ENCODE measurements around the gene TRMT44.
"Not testable (repeated sequence)": the region's sequence is repeated elsewhere in the genome, so short reads cannot be mapped to it uniquely, and the experiment has no call there.

Gene TRMT44

DNA sequence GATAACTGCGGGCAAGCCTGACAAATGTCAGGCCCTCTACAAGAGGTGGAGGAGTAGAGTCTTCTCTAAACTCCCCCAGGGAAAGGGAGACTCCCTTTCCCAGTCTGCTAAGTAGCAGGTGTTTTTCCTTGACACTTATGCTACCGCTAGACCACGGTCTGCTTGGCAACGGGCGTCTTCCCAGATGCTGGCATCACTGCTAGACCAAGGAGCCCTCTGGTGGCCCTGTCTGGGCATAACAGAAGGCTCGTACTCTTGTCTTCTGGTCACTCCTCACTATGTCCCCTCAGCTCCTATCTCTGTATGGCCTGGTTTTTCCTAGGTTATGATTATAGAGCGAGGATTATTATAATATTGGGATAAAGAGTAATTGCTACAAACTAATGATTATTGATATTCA lies 33.7 kb upstream of the TRMT44 start:
- H3K9me3 ChIP-seq (ENCODE audit: control insufficient read depth, low read length); H3K4me3 ChIP-seq (ENCODE audit: insufficient read depth, low read depth, low read length, poor library complexity, severe bottlenecking); H3K4me1 ChIP-seq (ENCODE audit: control insufficient read depth, insufficient read depth, low read length, poor library complexity, severe bottlenecking); H3K27me3 ChIP-seq (replicated peaks; ENCODE audit: control insufficient read depth, insufficient read depth, low read length, poor library complexity, severe bottlenecking); H3K27ac ChIP-seq (ENCODE audit: insufficient read depth, low read length, poor library complexity, severe bottlenecking); DNase-seq: not testable (repeated sequence)
- H3K36me3 ChIP-seq (ENCODE audit: control insufficient read depth, insufficient read depth, low read length), result peaks cover 11% of the 10 kb centered on the region

DNA sequence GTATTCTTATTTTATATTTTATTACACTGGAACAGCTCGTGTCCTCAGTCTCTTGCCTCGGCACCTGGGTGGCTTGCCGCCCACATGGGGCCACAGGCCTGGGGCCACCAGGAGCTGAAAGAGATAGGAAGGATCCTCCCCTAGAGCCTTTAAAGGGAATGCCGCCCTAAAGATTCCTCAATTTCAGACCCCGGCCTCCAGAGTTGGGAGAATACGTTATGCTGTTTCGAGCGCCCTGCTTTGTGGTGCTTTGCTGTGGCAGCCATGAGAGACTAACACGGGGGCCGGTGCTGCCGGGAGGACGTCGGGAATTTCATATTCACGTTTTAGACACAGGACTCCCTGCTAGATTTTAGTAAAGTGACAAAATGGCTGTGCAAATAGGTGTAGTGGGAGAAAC lies 33.3 kb upstream of the TRMT44 start:
- no peak for DNase-seq
- H3K27ac ChIP-seq (ENCODE audit: insufficient read depth, low read length, poor library complexity, severe bottlenecking), result no peak overlapping the region
- no peak overlapping the region for H3K4me3 ChIP-seq (ENCODE audit: insufficient read depth, low read depth, low read length, poor library complexity, severe bottlenecking)
- peaks cover 4% of the 10 kb centered on the region for H3K4me1 ChIP-seq (ENCODE audit: control insufficient read depth, insufficient read depth, low read length, poor library complexity, severe bottlenecking)
- no peaks in the 10 kb centered on the region for H3K9me3 ChIP-seq (ENCODE audit: control insufficient read depth, low read length)
- peaks cover 11% of the 10 kb centered on the region for H3K36me3 ChIP-seq (ENCODE audit: control insufficient read depth, insufficient read depth, low read length)
- no peaks in the 10 kb centered on the region for H3K27me3 ChIP-seq (replicated peaks; ENCODE audit: control insufficient read depth, insufficient read depth, low read length, poor library complexity, severe bottlenecking)

DNA sequence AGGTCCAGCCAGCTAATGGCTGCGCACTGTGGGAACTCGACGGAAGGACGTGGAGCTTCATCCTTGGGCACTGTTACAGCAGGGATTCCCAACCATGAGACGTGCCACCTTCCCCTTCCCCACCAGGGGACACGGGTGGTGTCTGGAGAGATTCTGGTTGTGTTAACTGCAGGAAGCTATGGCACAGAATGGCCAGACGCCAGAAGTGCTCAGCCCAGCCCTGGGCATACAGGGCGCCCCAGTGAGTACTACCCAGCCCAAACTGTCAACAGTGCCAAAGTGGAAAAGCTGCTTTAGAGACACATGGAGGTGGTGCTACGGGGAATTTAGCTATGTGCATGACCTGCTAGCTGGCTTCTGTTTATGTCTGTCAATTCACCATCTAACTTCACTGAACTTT lies 32.8 kb upstream of the TRMT44 start:
- no peaks in the 10 kb centered on the region for H3K9me3 ChIP-seq (ENCODE audit: control insufficient read depth, low read length)
- peaks cover 4% of the 10 kb centered on the region for H3K4me1 ChIP-seq (ENCODE audit: control insufficient read depth, insufficient read depth, low read length, poor library complexity, severe bottlenecking)
- H3K36me3 ChIP-seq (ENCODE audit: control insufficient read depth, insufficient read depth, low read length), result peaks cover 11% of the 10 kb centered on the region
- no peak overlapping the region for H3K4me3 ChIP-seq (ENCODE audit: insufficient read depth, low read depth, low read length, poor library complexity, severe bottlenecking)
- H3K27ac ChIP-seq (ENCODE audit: insufficient read depth, low read length, poor library complexity, severe bottlenecking), result no peak overlapping the region
- H3K27me3 ChIP-seq (replicated peaks; ENCODE audit: control insufficient read depth, insufficient read depth, low read length, poor library complexity, severe bottlenecking), result no peaks in the 10 kb centered on the region
- DNase-seq, result no peak

DNA sequence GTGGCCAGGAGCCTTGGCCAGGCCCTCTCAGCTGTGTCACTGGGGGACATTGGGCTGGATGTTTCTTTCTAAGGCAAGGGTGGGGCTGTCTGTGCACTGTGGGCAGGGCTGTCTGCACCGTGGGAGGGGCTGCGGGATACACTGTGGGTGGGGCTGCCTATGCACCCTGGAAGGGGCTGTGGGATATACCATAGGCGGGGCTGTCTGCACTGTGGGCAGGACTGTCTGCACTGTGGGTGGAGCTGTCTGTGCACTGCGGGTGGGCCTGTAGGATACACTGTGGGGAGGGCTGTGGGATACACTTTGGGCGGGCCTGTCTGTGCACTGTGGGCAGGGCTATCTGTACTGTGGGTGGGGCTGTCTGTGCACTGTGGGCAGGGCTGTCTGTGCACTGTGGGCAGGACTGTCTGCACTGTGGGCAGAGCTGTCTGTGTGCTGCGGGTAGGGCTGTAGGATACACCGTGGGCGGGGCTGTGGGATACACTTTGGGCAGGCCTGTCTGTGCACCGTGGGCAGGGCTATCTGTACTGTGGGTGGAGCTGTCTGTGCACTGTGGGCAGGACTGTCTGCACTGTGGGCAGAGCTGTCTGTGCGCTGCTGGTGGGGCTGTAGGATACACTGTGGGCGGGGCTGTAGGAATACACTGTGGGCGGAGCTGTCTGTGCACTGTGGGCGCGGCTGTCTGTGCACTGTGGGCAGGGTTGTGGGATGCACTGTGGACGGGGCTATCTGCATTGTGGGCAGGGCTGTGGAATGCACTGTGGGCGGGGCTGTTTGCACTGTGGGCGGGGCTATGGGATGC lies 31.1 kb upstream of the TRMT44 start:
- no peaks in the 10 kb centered on the region for H3K27me3 ChIP-seq (replicated peaks; ENCODE audit: control insufficient read depth, insufficient read depth, low read length, poor library complexity, severe bottlenecking)
- H3K27ac ChIP-seq (ENCODE audit: insufficient read depth, low read length, poor library complexity, severe bottlenecking), result no peak overlapping the region
- H3K4me1 ChIP-seq (ENCODE audit: control insufficient read depth, insufficient read depth, low read length, poor library complexity, severe bottlenecking), result peaks cover 4% of the 10 kb centered on the region
- peaks cover 18% of the 10 kb centered on the region for H3K36me3 ChIP-seq (ENCODE audit: control insufficient read depth, insufficient read depth, low read length)
- H3K9me3 ChIP-seq (ENCODE audit: control insufficient read depth, low read length), result no peaks in the 10 kb centered on the region
- H3K4me3 ChIP-seq (ENCODE audit: insufficient read depth, low read depth, low read length, poor library complexity, severe bottlenecking), result no peak overlapping the region
- peak; percentile 54 to 79 (median 67) for DNase-seq

- DNase-seq, result no peak
- H3K27ac ChIP-seq (ENCODE audit: insufficient read depth, low read length, poor library complexity, severe bottlenecking), result no peak overlapping the region
- peaks cover 4% of the 10 kb centered on the region for H3K4me1 ChIP-seq (ENCODE audit: control insufficient read depth, insufficient read depth, low read length, poor library complexity, severe bottlenecking)
- H3K36me3 ChIP-seq (ENCODE audit: control insufficient read depth, insufficient read depth, low read length), result peaks cover 18% of the 10 kb centered on the region
- no peaks in the 10 kb centered on the region for H3K9me3 ChIP-seq (ENCODE audit: control insufficient read depth, low read length)
- no peaks in the 10 kb centered on the region for H3K27me3 ChIP-seq (replicated peaks; ENCODE audit: control insufficient read depth, insufficient read depth, low read length, poor library complexity, severe bottlenecking)
- no peak overlapping the region for H3K4me3 ChIP-seq (ENCODE audit: insufficient read depth, low read depth, low read length, poor library complexity, severe bottlenecking)
Observed at GRCh38 chr4:8410066-8410625, 30.4 kb upstream of the TRMT44 start.

- H3K27ac ChIP-seq (ENCODE audit: insufficient read depth, low read length, poor library complexity, severe bottlenecking), result no peak overlapping the region
- peaks cover 21% of the 10 kb centered on the region for H3K36me3 ChIP-seq (ENCODE audit: control insufficient read depth, insufficient read depth, low read length)
- no peaks in the 10 kb centered on the region for H3K9me3 ChIP-seq (ENCODE audit: control insufficient read depth, low read length)
- peaks cover 4% of the 10 kb centered on the region for H3K4me1 ChIP-seq (ENCODE audit: control insufficient read depth, insufficient read depth, low read length, poor library complexity, severe bottlenecking)
- no peak for DNase-seq
- no peaks in the 10 kb centered on the region for H3K27me3 ChIP-seq (replicated peaks; ENCODE audit: control insufficient read depth, insufficient read depth, low read length, poor library complexity, severe bottlenecking)
- H3K4me3 ChIP-seq (ENCODE audit: insufficient read depth, low read depth, low read length, poor library complexity, severe bottlenecking), result no peak overlapping the region
Observed at GRCh38 chr4:8410641-8411271, 29.8 kb upstream of the TRMT44 start.

- H3K27me3 ChIP-seq (replicated peaks; ENCODE audit: control insufficient read depth, insufficient read depth, low read length, poor library complexity, severe bottlenecking), result no peaks in the 10 kb centered on the region
- no peaks in the 10 kb centered on the region for H3K9me3 ChIP-seq (ENCODE audit: control insufficient read depth, low read length)
- H3K27ac ChIP-seq (ENCODE audit: insufficient read depth, low read length, poor library complexity, severe bottlenecking), result no peak overlapping the region
- DNase-seq, result no peak
- peaks cover 4% of the 10 kb centered on the region for H3K4me1 ChIP-seq (ENCODE audit: control insufficient read depth, insufficient read depth, low read length, poor library complexity, severe bottlenecking)
- no peak overlapping the region for H3K4me3 ChIP-seq (ENCODE audit: insufficient read depth, low read depth, low read length, poor library complexity, severe bottlenecking)
- H3K36me3 ChIP-seq (ENCODE audit: control insufficient read depth, insufficient read depth, low read length), result peaks cover 26% of the 10 kb centered on the region
Observed at GRCh38 chr4:8411351-8412180, 29.0 kb upstream of the TRMT44 start.

GRCh38 chr4:8412288-8412687 lies 28.3 kb upstream of the TRMT44 start:
- no peak for DNase-seq
- Histone ChIP-seq H3K36me3 (ENCODE audit: control insufficient read depth, insufficient read depth, low read length) (peaks cover 26% of the 10 kb centered on the region), H3K9me3 (ENCODE audit: control insufficient read depth, low read length) (no peaks in the 10 kb centered on the region), H3K27me3 (replicated peaks; ENCODE audit: control insufficient read depth, insufficient read depth, low read length, poor library complexity, severe bottlenecking) (no peaks in the 10 kb centered on the region), H3K4me3 (ENCODE audit: insufficient read depth, low read depth, low read length, poor library complexity, severe bottlenecking) (no peak overlapping the region), H3K4me1 (ENCODE audit: control insufficient read depth, insufficient read depth, low read length, poor library complexity, severe bottlenecking) (peaks cover 4% of the 10 kb centered on the region), H3K27ac (ENCODE audit: insufficient read depth, low read length, poor library complexity, severe bottlenecking) (no peak overlapping the region)

GRCh38 chr4:8414377-8414776 lies 26.2 kb upstream of the TRMT44 start:
- H3K9me3 ChIP-seq (ENCODE audit: control insufficient read depth, low read length), result no peaks in the 10 kb centered on the region
- peak; percentile 45 to 51 (median 50) for DNase-seq
- no peak overlapping the region for H3K4me3 ChIP-seq (ENCODE audit: insufficient read depth, low read depth, low read length, poor library complexity, severe bottlenecking)
- peaks cover 18% of the 10 kb centered on the region for H3K36me3 ChIP-seq (ENCODE audit: control insufficient read depth, insufficient read depth, low read length)
- H3K27me3 ChIP-seq (replicated peaks; ENCODE audit: control insufficient read depth, insufficient read depth, low read length, poor library complexity, severe bottlenecking), result no peaks in the 10 kb centered on the region
- peaks cover 4% of the 10 kb centered on the region for H3K4me1 ChIP-seq (ENCODE audit: control insufficient read depth, insufficient read depth, low read length, poor library complexity, severe bottlenecking)
- no peak overlapping the region for H3K27ac ChIP-seq (ENCODE audit: insufficient read depth, low read length, poor library complexity, severe bottlenecking)

All from effector memory CD4-positive, alpha-beta T cell (primary cell).